K562 (cell line): ENCODE data around the gene KCTD7. TPM values are rescaled to one million over a fixed set of nuclear protein-coding genes. Genes with fewer than 3 reads are reported as not detected.
A peak's percentile ranks its signal among the peaks of the same experiment; 100 is the strongest.

Experiments used
- ASH1L ChIP-seq: fragments of 450-650 bp; IDR thresholded peaks from 2 replicates; pipeline ENCODE4 v1.6.1; 2018; ENCODE audit warnings: borderline replicate concordance, mild to moderate bottlenecking, low read depth; ENCODE audit not compliant: partially characterized antibody
- CBFA2T2 ChIP-seq: fragments of 450-650 bp; conservative IDR thresholded peaks from 2 replicates; pipeline ENCODE4 v1.6.1; 2017; ENCODE audit warnings: mild to moderate bottlenecking
- CBX8 ChIP-seq: fragments of 200-600 bp; sonication (generic); IDR thresholded peaks from 2 replicates; pipeline ENCODE4 v1.6.1; 2012; ENCODE audit warnings: borderline replicate concordance, mixed run types, low read depth, mild to moderate bottlenecking, moderate library complexity, mixed read lengths, low read length, control low read depth, inconsistent platforms; ENCODE audit not compliant: poor library complexity, severe bottlenecking; ENCODE audit errors: extremely low read depth
- DMBX1 ChIP-seq: fragments of 250-450 bp; sonication (Bioruptor Pico); IDR thresholded peaks from 2 replicates; pipeline ENCODE4 v1.8.0; 2022; ENCODE audit warnings: inconsistent platforms, mild to moderate bottlenecking, moderate library complexity, borderline replicate concordance
- ELF1 ChIP-seq: fragments of 200-800 bp; sonication (Bioruptor generic); IDR thresholded peaks from 2 replicates; pipeline ENCODE4 v1.6.1; 2016; ENCODE audit warnings: missing genetic modification characterization, missing compliant biosample characterization
- HNRNPL ChIP-seq: fragments of 200-400 bp; formaldehyde crosslinking; IDR thresholded peaks from 2 replicates; pipeline ENCODE4 v1.6.1; 2017; ENCODE audit warnings: low read depth, mild to moderate bottlenecking, low read length
- ILK ChIP-seq: fragments of 450-650 bp; IDR thresholded peaks from 2 replicates; pipeline ENCODE4 v1.6.1; 2016; ENCODE audit warnings: missing genetic modification characterization, low read depth, mild to moderate bottlenecking, missing compliant biosample characterization, moderate library complexity, borderline replicate concordance
- KDM4B ChIP-seq, 2 experiments: fragments of 450-650 bp in 1 of 2; sonication (generic) in 1 of 2; IDR thresholded peaks; 2 replicates each; pipeline ENCODE4 v1.6.1; 2016 to 2017; ENCODE audit warnings: borderline replicate concordance in 2 of 2, antibody characterized with exemption in 1 of 2, low read depth in 1 of 2, mild to moderate bottlenecking in 1 of 2
- LEF1 ChIP-seq: fragments of 450-650 bp; IDR thresholded peaks from 2 replicates; pipeline ENCODE4 v1.6.1; 2016; ENCODE audit warnings: mild to moderate bottlenecking
- MEF2A ChIP-seq: IDR thresholded peaks from 2 replicates; pipeline ENCODE4 v1.6.1; 2011; ENCODE audit warnings: low read depth, mild to moderate bottlenecking, low read length, moderate library complexity; ENCODE audit not compliant: control insufficient read depth
- PTTG1 ChIP-seq: fragments of 450-650 bp; IDR thresholded peaks from 2 replicates; pipeline ENCODE4 v1.6.1; 2016; ENCODE audit warnings: low read depth, mild to moderate bottlenecking, missing genetic modification characterization, missing compliant biosample characterization
- SNRNP70 ChIP-seq: fragments of 200-400 bp; formaldehyde crosslinking; optimal IDR thresholded peaks from 2 replicates; pipeline ENCODE3; 2017; ENCODE audit warnings: low read depth, low read length
- TAF9B ChIP-seq: fragments of 450-650 bp; IDR thresholded peaks from 2 replicates; pipeline ENCODE4 v1.6.1; 2018; ENCODE audit warnings: mild to moderate bottlenecking; ENCODE audit not compliant: partially characterized antibody
- WHSC1 ChIP-seq: IDR thresholded peaks from one replicate; pipeline ENCODE4 v1.6.1; 2012; ENCODE audit warnings: low read length, control low read depth, inconsistent platforms
- ZNF197 ChIP-seq: fragments of 200-800 bp; sonication (Bioruptor generic); IDR thresholded peaks from 2 replicates; pipeline ENCODE4 v1.6.1; 2016; ENCODE audit warnings: low read depth, missing genetic modification characterization, missing compliant biosample characterization
- ZNF561 ChIP-seq: fragments of 450-650 bp; formaldehyde crosslinking; conservative IDR thresholded peaks from 2 replicates; pipeline ENCODE4 v1.4.0; 2020; ENCODE audit warnings: mild to moderate bottlenecking, moderate library complexity
- ZNF668 ChIP-seq: fragments of 250-450 bp; sonication (Bioruptor Pico); IDR thresholded peaks from 2 replicates; pipeline ENCODE4 v1.8.0; 2022; ENCODE audit warnings: mild to moderate bottlenecking, inconsistent platforms
- ZSCAN32 ChIP-seq: fragments of 450-650 bp; formaldehyde crosslinking; IDR thresholded peaks from 2 replicates; pipeline ENCODE4 v1.4.0; 2020; ENCODE audit warnings: mild to moderate bottlenecking, moderate library complexity
- polyA plus RNA-seq, 8 experiments: library from polyadenylated mRNA; depleted of rRNA in 4 of 8; stranded (reverse) in 5 of 8; unstranded in 3 of 8; fragments of >200 nt; fragmentation: Nextera tagmentation in 2 of 8; fragmentation: Illumina TruSeq in 1 of 8; extraction: Ambion mirVana in 2 of 8; extraction: Trizol in 1 of 8; gene quantifications; 2 replicates each; pipeline versions ENCODE4 v1.2.1 to v1.2.3, GENCODE V29; 2011 to 2014; ENCODE audit warnings: inconsistent platforms in 1 of 8, missing spikeins in 1 of 8
- total RNA-seq, 7 experiments: library from RNA; depleted of rRNA in 6 of 7; stranded (reverse); fragments of >200 nt in 6 of 7; fragmentation: Illumina TruSeq in 2 of 7; extraction: Trizol in 2 of 7; gene quantifications; 2 replicates each; pipeline versions ENCODE4 v1.2.1 to v1.2.3, GENCODE V29; 2011 to 2021; ENCODE audit warnings: low replicate concordance in 1 of 7
- TF ChIP-seq, protein P1 (sequence below), 2 experiments: fragments of 450-650 bp; conservative IDR thresholded peaks; 2 replicates each; pipeline ENCODE4 v1.6.1; 2017; ENCODE audit warnings: mild to moderate bottlenecking in 2 of 2, moderate library complexity in 2 of 2
- TF ChIP-seq, protein P2 (sequence below): fragments of 250-450 bp; sonication (Bioruptor Pico); IDR thresholded peaks from 2 replicates; pipeline ENCODE4 v1.4.0; 2020
- TF ChIP-seq, protein P3 (sequence below): sonication (generic); formaldehyde crosslinking; IDR thresholded peaks from 2 replicates; pipeline ENCODE4 v1.8.1; 2023; ENCODE audit warnings: missing genetic modification reagents, mild to moderate bottlenecking, borderline replicate concordance

The KCTD7 gene
- total and polyA plus RNA-seq, 9 of the 15 experiments (the other 6 are each of a cell fraction or from before 2014, with no cell fraction given), result 1.5 to 26.0 (median 9.0) TPM

DNA sequence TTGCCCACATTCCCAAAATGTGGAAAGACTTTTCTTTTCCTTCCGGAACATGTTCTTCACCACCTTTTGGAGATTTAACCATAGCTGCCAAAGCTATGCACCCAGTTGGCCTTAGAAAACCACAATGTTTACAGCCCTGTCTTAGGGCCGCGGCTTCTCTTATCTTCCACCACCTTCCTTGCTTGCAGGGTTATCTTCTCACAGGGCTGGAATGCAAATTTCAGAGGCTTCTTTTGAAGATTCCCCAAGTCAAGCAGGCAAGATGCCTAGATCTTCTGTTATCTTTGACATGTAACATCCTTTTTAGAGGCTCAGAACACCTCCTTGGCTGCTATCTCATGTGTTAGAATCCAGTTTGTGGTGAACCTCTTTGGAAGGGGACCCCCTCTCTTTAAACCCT, 11.1 kb downstream of the KCTD7 start (continued):
- peak; percentile 72; the same call in 1 of the 2 replicates for TF ChIP-seq ZNF197
- 0 out of 2 replicates have a peak, but pooled peaks have one; percentile 6 for TF ChIP-seq ELF1 (tag)
- no peak for TF ChIP-seq KDM4B (IDR thresholded peaks at IDR 0.05; ENCODE audit: borderline replicate concordance in 2 of 2, low read depth in 1 of 2)
- TF ChIP-seq ZNF668 (CRISPR knock-in tag), result no peak; the same call in 1 of the 2 replicates
- TF ChIP-seq, protein P1, sequence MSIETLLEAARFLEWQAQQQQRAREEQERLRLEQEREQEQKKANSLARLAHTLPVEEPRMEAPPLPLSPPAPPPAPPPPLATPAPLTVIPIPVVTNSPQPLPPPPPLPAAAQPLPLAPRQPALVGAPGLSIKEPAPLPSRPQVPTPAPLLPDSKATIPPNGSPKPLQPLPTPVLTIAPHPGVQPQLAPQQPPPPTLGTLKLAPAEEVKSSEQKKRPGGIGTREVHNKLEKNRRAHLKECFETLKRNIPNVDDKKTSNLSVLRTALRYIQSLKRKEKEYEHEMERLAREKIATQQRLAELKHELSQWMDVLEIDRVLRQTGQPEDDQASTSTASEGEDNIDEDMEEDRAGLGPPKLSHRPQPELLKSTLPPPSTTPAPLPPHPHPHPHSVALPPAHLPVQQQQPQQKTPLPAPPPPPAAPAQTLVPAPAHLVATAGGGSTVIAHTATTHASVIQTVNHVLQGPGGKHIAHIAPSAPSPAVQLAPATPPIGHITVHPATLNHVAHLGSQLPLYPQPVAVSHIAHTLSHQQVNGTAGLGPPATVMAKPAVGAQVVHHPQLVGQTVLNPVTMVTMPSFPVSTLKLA (conservative IDR thresholded peaks at IDR 0.05), result peak in 1 of 2 experiments; percentile 66; a peak in 2 of 4 replicates
- no peak for TF ChIP-seq HNRNPL
- TF ChIP-seq, protein P2, sequence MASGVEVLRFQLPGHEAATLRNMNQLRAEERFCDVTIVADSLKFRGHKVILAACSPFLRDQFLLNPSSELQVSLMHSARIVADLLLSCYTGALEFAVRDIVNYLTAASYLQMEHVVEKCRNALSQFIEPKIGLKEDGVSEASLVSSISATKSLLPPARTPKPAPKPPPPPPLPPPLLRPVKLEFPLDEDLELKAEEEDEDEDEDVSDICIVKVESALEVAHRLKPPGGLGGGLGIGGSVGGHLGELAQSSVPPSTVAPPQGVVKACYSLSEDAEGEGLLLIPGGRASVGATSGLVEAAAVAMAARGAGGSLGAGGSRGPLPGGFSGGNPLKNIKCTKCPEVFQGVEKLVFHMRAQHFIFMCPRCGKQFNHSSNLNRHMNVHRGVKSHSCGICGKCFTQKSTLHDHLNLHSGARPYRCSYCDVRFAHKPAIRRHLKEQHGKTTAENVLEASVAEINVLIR (CRISPR knock-in tag), result no peak
- TF ChIP-seq ILK, result no peak
- TF ChIP-seq ZNF561, result no peak
- no peak for TF ChIP-seq WHSC1
- TF ChIP-seq MEF2A, result 0 out of 2 replicates have a peak, but pooled peaks have one; percentile 30
- TF ChIP-seq DMBX1 (CRISPR knock-in tag), result no peak
- TF ChIP-seq, protein P3, sequence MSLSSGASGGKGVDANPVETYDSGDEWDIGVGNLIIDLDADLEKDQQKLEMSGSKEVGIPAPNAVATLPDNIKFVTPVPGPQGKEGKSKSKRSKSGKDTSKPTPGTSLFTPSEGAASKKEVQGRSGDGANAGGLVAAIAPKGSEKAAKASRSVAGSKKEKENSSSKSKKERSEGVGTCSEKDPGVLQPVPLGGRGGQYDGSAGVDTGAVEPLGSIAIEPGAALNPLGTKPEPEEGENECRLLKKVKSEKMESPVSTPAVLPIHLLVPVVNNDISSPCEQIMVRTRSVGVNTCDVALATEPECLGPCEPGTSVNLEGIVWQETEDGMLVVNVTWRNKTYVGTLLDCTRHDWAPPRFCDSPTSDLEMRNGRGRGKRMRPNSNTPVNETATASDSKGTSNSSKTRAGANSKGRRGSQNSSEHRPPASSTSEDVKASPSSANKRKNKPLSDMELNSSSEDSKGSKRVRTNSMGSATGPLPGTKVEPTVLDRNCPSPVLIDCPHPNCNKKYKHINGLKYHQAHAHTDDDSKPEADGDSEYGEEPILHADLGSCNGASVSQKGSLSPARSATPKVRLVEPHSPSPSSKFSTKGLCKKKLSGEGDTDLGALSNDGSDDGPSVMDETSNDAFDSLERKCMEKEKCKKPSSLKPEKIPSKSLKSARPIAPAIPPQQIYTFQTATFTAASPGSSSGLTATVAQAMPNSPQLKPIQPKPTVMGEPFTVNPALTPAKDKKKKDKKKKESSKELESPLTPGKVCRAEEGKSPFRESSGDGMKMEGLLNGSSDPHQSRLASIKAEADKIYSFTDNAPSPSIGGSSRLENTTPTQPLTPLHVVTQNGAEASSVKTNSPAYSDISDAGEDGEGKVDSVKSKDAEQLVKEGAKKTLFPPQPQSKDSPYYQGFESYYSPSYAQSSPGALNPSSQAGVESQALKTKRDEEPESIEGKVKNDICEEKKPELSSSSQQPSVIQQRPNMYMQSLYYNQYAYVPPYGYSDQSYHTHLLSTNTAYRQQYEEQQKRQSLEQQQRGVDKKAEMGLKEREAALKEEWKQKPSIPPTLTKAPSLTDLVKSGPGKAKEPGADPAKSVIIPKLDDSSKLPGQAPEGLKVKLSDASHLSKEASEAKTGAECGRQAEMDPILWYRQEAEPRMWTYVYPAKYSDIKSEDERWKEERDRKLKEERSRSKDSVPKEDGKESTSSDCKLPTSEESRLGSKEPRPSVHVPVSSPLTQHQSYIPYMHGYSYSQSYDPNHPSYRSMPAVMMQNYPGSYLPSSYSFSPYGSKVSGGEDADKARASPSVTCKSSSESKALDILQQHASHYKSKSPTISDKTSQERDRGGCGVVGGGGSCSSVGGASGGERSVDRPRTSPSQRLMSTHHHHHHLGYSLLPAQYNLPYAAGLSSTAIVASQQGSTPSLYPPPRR (CRISPR knock-in tag), result no peak
- no peak for TF ChIP-seq ASH1L
- no peak for TF ChIP-seq SNRNP70
- TF ChIP-seq CBFA2T2, result peak; percentile 94
- peak; percentile 96 for TF ChIP-seq LEF1
- TF ChIP-seq PTTG1 (tag), result no peak
- no peak for TF ChIP-seq ZSCAN32
- no peak for TF ChIP-seq TAF9B
- TF ChIP-seq CBX8, result no peak
